RWPE2 (cell line): ENCODE data around the gene KBTBD2.
"Not testable (repeated sequence)": the region's sequence is repeated elsewhere in the genome, so short reads cannot be mapped to it uniquely, and the experiment has no call there.

Source experiments
- ATAC-seq: fragments of 200-7000 bp; cut with Tn5 transposase; 3 replicates; pipeline ENCODE4 v1.9.1; 2021; ENCODE audit warnings: low read depth
- DNase-seq: peaks from one replicate; pipeline ENCODE4 v3.0.0-alpha.2; 2020; ENCODE audit warnings: low spot score
- H3K27ac ChIP-seq: fragments of 450-650 bp; 2 replicates; pipeline ENCODE4 v1.5.1; 2017; ENCODE audit warnings: mild to moderate bottlenecking; ENCODE audit not compliant: poor library complexity, severe bottlenecking
- H3K27me3 ChIP-seq: fragments of 250-450 bp; sonication (Bioruptor Pico); 2 replicates; pipeline ENCODE4 v1.5.1; 2021; ENCODE audit warnings: mild to moderate bottlenecking, moderate library complexity; ENCODE audit not compliant: insufficient read depth, poor library complexity, severe bottlenecking
- H3K36me3 ChIP-seq: fragments of 250-450 bp; sonication (Bioruptor Pico); 2 replicates; pipeline ENCODE4 v1.5.1; 2020; ENCODE audit warnings: low read depth, mild to moderate bottlenecking, moderate library complexity
- H3K4me1 ChIP-seq: fragments of 250-450 bp; sonication (Bioruptor Pico); 2 replicates; pipeline ENCODE4 v1.5.1; 2021; ENCODE audit warnings: mild to moderate bottlenecking, moderate library complexity; ENCODE audit not compliant: insufficient read depth, poor library complexity, severe bottlenecking
- H3K4me3 ChIP-seq: fragments of 250-450 bp; sonication (Bioruptor Pico); 2 replicates; pipeline ENCODE4 v1.5.1; 2021; ENCODE audit warnings: mild to moderate bottlenecking, moderate library complexity; ENCODE audit not compliant: severe bottlenecking
- H3K9me3 ChIP-seq: fragments of 250-450 bp; sonication (Bioruptor Pico); 2 replicates; pipeline ENCODE4 v1.5.1; 2021; ENCODE audit warnings: mild to moderate bottlenecking, moderate library complexity; ENCODE audit not compliant: severe bottlenecking
- CTCF ChIP-seq: fragments of 450-650 bp; IDR thresholded peaks from one replicate; pipeline ENCODE4 v1.5.1; 2017; ENCODE audit warnings: mild to moderate bottlenecking, moderate library complexity; ENCODE audit not compliant: poor library complexity, severe bottlenecking

Gene KBTBD2

DNA sequence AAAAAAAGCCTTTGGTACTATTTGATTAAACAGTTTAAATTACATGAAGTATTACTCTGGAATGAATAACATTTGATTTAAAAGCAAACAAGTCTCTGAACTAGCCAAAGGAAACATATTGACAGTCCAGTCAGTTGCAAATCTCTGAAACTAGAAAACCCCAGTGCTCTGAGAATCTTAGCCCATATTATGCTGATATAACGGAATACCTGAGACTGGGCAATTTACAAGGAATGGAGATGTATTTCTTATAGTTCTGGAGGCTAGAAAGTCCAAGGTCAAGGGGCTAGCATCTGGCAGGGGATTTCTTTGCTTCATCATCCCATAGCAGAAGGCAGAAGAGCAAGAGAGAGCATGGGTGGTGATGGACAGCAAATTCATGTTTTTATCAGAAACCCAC, 44.0 kb upstream of the KBTBD2 start:
- H3K27me3 ChIP-seq, result no peaks in the 10 kb centered on the region
- no peaks in the 10 kb centered on the region for H3K9me3 ChIP-seq
- no peak overlapping the region for H3K27ac ChIP-seq
- no peak for TF ChIP-seq CTCF
- peaks cover 45% of the 10 kb centered on the region for H3K36me3 ChIP-seq
- DNase-seq, result no peak
- no peak for ATAC-seq
- no peak overlapping the region for H3K4me3 ChIP-seq
- no peaks in the 10 kb centered on the region for H3K4me1 ChIP-seq

DNA sequence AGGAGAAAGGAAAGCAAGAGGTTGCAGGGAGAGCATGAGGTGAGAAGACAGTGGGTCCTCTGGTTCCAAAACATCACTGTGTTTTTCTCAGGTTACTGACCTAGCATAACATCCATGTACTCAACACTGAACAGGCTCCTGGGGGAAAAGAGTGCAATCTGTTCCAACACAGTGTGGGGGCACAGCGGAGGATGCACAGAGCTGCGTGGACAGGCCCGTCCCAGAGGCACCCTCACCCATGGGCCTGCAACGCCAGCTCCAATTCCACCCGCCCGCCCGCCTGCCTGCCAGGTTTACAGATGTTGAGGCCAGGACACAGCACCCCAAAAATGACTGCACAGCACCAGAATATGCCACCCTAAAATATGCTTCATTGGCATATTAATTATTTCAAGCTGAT, 38.8 kb upstream of the KBTBD2 start:
- H3K4me1 ChIP-seq, result no peaks in the 10 kb centered on the region
- no peaks in the 10 kb centered on the region for H3K27me3 ChIP-seq
- H3K9me3 ChIP-seq, result no peaks in the 10 kb centered on the region
- DNase-seq (no peak), ATAC-seq (no peak)
- H3K27ac ChIP-seq, result no peak overlapping the region
- peaks cover 46% of the 10 kb centered on the region for H3K36me3 ChIP-seq
- TF ChIP-seq CTCF, result no peak
- H3K4me3 ChIP-seq, result no peak overlapping the region

GRCh38 chr7:32929430-32930143, 38.0 kb upstream of the KBTBD2 start:
- TF ChIP-seq CTCF, result no peak
- ATAC-seq (no peak), DNase-seq (no peak)
- Histone ChIP-seq H3K36me3 (peaks cover 48% of the 10 kb centered on the region), H3K27ac (no peak overlapping the region), H3K4me1 (no peaks in the 10 kb centered on the region), H3K4me3 (no peak overlapping the region), H3K27me3 (no peaks in the 10 kb centered on the region), H3K9me3 (no peaks in the 10 kb centered on the region)

DNA sequence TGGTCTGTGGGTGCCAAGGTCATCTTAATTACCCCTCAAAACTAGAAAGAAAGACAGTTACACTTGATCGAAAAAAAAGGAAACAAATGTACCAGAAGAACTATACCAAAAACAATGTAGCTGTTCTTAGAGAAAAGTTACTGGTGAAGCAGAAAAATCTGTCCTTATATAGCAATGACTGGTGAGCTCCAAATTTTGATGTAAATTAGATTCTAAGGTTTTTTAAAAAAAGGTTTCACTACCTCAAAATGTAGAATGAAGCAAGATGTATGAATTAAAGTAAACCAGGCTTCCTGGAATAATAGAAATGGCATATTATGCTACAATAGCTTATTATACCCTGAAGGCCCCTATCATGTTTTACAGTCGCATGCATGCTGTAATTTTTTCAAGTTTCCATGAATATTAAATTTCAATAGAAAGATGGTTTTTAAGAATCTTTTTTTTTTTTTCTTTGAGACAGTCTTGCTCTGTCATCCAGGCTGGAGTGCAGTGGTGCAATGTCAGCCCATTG, 37.3 kb upstream of the KBTBD2 start:
- H3K27me3 ChIP-seq, result no peaks in the 10 kb centered on the region
- no peak for TF ChIP-seq CTCF
- H3K9me3 ChIP-seq, result no peaks in the 10 kb centered on the region
- no peaks in the 10 kb centered on the region for H3K4me1 ChIP-seq
- no peak overlapping the region for H3K27ac ChIP-seq
- DNase-seq (no peak), ATAC-seq (no peak)
- H3K4me3 ChIP-seq, result no peak overlapping the region
- H3K36me3 ChIP-seq, result peaks cover 50% of the 10 kb centered on the region

GRCh38 chr7:32921896-32922295, 30.3 kb upstream of the KBTBD2 start:
- Histone ChIP-seq H3K9me3 (no peaks in the 10 kb centered on the region), H3K27me3 (no peaks in the 10 kb centered on the region), H3K4me3 (no peak overlapping the region), H3K4me1 (no peaks in the 10 kb centered on the region), H3K36me3 (peaks cover 65% of the 10 kb centered on the region), H3K27ac (no peak overlapping the region)
- ATAC-seq (no peak), DNase-seq (no peak)
- TF ChIP-seq CTCF, result no peak

GRCh38 chr7:32916994-32917393, 25.4 kb upstream of the KBTBD2 start:
- H3K36me3 ChIP-seq, result peaks cover 54% of the 10 kb centered on the region
- not testable (repeated sequence) for H3K4me1 ChIP-seq, ATAC-seq, DNase-seq, H3K27me3 ChIP-seq, H3K4me3 ChIP-seq, H3K9me3 ChIP-seq, H3K27ac ChIP-seq
